Measurements from ENCODE around the gene ALG9. TPM values are rescaled to one million over a fixed set of nuclear protein-coding genes. Genes with fewer than 3 reads are reported as not detected.

Gene ALG9
- polyA plus RNA-seq, 3 donors = 7.4 to 7.9 (median 7.8) TPM

DNA sequence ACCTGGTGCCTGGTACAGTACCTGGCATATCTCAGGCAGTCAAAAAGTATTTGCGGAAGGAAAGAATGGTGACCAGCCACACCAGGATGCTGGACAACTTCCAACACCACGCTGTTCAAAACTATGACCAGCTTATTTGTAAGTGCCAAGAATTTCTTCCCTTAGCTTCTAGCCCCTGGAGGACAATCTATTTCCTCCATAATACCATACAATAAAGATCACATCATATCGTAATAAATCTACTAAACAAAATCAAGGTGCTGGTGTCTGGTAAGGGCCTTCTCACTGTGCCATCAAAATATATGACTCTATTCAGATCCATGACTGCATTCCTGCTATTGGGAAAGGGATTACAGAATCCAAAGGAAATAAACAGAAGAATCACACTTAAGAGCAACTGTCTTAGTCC lies 51.5 kb downstream of the ALG9 start:
- Mint-ChIP-seq H3K36me3 (peaks cover 6 to 23% of the 10 kb centered on the region in 2 donors), H3K4me3 (no peak overlapping the region), H3K27me3 (ENCODE audit: low read depth in 3 of 3) (no peaks in the 10 kb centered on the region), H3K27ac (no peak overlapping the region), H3K4me1 (peaks cover 10% of the 10 kb centered on the region), H3K9me3 (no peaks in the 10 kb centered on the region)
- intact Hi-C loops (cut with micrococcal nuclease) = no loop called here
- Histone ChIP-seq H2AFZ (ENCODE audit: insufficient read depth, low read depth, low read length, poor library complexity, severe bottlenecking) (no peak overlapping the region), H3K27ac (ENCODE audit: low read depth in 1 of 2, low read length in 2 of 2) (no peak overlapping the region), H3K9me3 (replicated peaks in 1 of 2; ENCODE audit: control insufficient read depth in 1 of 2, insufficient read depth in 1 of 2, low read length in 2 of 2) (no peaks in the 10 kb centered on the region), H3K4me1 (ENCODE audit: control insufficient read depth in 1 of 2, insufficient read depth in 2 of 2, low read length in 2 of 2) (peaks cover 0 to 4% of the 10 kb centered on the region in 2 donors), H3K79me2 (ENCODE audit: insufficient read depth, low read length) (no peaks in the 10 kb centered on the region), H4K20me1 (ENCODE audit: insufficient read depth, low read length) (no peaks in the 10 kb centered on the region), H3K4me2 (replicated peaks; ENCODE audit: extremely low read depth, low read length, poor library complexity, severe bottlenecking) (no peak overlapping the region), H3K36me3 (replicated peaks in 1 of 2; ENCODE audit: control insufficient read depth in 1 of 2, insufficient read depth in 2 of 2, low read length in 2 of 2) (peaks cover 5 to 22% of the 10 kb centered on the region in 2 donors), H3K27me3 (ENCODE audit: control insufficient read depth in 2 of 2, insufficient read depth in 2 of 2, low read length in 2 of 2) (no peaks in the 10 kb centered on the region), H3K9ac (ENCODE audit: insufficient read depth, low read length, poor library complexity, severe bottlenecking) (no peak overlapping the region), H3K4me3 (replicated peaks in 1 of 3; ENCODE audit: low read depth in 2 of 3, low read length in 3 of 3) (no peak overlapping the region)
- WGBS (ENCODE audit: insufficient coverage) = 100% methylated on average over 2 of the region's 3 CpGs
- TF ChIP-seq, protein P1, sequence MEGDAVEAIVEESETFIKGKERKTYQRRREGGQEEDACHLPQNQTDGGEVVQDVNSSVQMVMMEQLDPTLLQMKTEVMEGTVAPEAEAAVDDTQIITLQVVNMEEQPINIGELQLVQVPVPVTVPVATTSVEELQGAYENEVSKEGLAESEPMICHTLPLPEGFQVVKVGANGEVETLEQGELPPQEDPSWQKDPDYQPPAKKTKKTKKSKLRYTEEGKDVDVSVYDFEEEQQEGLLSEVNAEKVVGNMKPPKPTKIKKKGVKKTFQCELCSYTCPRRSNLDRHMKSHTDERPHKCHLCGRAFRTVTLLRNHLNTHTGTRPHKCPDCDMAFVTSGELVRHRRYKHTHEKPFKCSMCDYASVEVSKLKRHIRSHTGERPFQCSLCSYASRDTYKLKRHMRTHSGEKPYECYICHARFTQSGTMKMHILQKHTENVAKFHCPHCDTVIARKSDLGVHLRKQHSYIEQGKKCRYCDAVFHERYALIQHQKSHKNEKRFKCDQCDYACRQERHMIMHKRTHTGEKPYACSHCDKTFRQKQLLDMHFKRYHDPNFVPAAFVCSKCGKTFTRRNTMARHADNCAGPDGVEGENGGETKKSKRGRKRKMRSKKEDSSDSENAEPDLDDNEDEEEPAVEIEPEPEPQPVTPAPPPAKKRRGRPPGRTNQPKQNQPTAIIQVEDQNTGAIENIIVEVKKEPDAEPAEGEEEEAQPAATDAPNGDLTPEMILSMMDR (IDR thresholded peaks at IDR 0.05) = no peak
- no peak for DNase-seq

DNA sequence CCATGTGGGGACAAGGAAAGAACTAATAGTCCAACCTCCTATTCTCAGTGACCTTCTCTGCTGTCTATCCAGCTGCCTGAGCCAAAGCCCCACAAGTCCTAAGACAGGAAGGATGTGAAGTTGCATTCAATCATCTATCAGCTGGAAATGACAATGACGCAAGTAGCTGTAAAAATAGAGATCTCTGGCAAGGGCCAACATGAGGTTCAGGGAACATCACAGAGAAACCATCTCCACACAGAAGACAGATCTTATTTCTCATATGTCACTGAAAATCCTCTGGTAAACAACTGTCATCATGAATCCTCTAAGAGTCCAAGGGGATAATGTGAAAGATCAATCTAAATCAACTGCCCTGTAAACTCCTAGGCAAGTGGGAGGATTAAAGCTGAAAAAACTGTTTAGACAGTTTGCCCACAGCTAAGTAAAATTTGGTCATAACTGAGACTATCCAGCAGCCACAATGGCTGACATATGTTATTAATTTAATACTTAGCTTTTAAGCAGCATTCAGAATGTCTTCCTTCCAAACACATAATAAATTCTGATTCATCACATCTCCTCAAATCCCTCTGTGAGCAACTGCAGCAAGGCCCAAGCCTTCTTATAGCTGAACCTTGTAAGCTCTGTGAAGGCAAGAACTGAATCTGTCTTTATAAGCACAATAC lies 52.1 kb downstream of the ALG9 start:
- Histone ChIP-seq H3K27ac (ENCODE audit: low read depth in 1 of 2, low read length in 2 of 2) (no peak overlapping the region), H3K4me2 (replicated peaks; ENCODE audit: extremely low read depth, low read length, poor library complexity, severe bottlenecking) (no peak overlapping the region), H3K27me3 (ENCODE audit: control insufficient read depth in 2 of 2, insufficient read depth in 2 of 2, low read length in 2 of 2) (no peaks in the 10 kb centered on the region), H3K36me3 (replicated peaks in 1 of 2; ENCODE audit: control insufficient read depth in 1 of 2, insufficient read depth in 2 of 2, low read length in 2 of 2) (peaks cover 5 to 22% of the 10 kb centered on the region in 2 donors), H3K79me2 (ENCODE audit: insufficient read depth, low read length) (no peaks in the 10 kb centered on the region), H3K9me3 (replicated peaks in 1 of 2; ENCODE audit: control insufficient read depth in 1 of 2, insufficient read depth in 1 of 2, low read length in 2 of 2) (no peaks in the 10 kb centered on the region), H3K9ac (ENCODE audit: insufficient read depth, low read length, poor library complexity, severe bottlenecking) (no peak overlapping the region), H2AFZ (ENCODE audit: insufficient read depth, low read depth, low read length, poor library complexity, severe bottlenecking) (no peak overlapping the region), H4K20me1 (ENCODE audit: insufficient read depth, low read length) (no peaks in the 10 kb centered on the region), H3K4me1 (ENCODE audit: control insufficient read depth in 1 of 2, insufficient read depth in 2 of 2, low read length in 2 of 2) (peaks cover 0 to 4% of the 10 kb centered on the region in 2 donors), H3K4me3 (replicated peaks in 1 of 3; ENCODE audit: low read depth in 2 of 3, low read length in 3 of 3) (no peak overlapping the region)
- Mint-ChIP-seq H3K27me3 (ENCODE audit: low read depth in 3 of 3) (no peaks in the 10 kb centered on the region), H3K4me1 (peaks cover 10% of the 10 kb centered on the region), H3K4me3 (no peak overlapping the region), H3K27ac (no peak overlapping the region), H3K9me3 (no peaks in the 10 kb centered on the region), H3K36me3 (peaks cover 6 to 24% of the 10 kb centered on the region in 2 donors)
- TF ChIP-seq, protein P1 (IDR thresholded peaks at IDR 0.05) = no peak
- intact Hi-C loops (cut with micrococcal nuclease) = no loop called here
- no CpG with 5 or more reads among the region's 1 CpG for WGBS (ENCODE audit: insufficient coverage)
- no peak for DNase-seq
